ENCODE data around the gene TSPAN5.
A peak's percentile ranks its signal among the peaks of the same experiment; 100 is the strongest.
"Not testable (repeated sequence)": the region's sequence is repeated elsewhere in the genome, so short reads cannot be mapped to it uniquely, and the experiment has no call there.

TSPAN5 gene

DNA sequence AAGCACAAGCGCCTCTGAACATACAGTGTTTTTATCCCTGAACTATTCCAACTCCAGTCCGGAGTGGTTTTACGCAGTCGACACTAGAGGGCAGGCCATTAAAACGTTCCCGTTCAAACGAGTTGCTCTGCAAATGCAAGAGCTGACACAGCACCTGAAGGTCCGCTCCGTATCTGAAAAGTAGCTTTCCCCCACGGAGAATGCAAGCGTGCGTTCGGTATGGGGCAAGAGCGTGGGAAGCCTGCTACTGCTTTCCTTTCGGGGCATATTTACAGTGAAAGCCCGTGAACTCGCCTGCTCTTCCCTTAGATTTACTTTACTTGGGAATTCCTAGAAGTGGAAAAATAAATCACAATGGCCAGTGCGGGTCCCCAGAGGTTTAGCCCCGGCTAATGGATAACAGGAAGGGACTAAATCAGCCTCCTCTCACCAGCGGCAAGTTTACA is 190.8 kb downstream of the TSPAN5 start:
- TF ChIP-seq, protein P1, sequence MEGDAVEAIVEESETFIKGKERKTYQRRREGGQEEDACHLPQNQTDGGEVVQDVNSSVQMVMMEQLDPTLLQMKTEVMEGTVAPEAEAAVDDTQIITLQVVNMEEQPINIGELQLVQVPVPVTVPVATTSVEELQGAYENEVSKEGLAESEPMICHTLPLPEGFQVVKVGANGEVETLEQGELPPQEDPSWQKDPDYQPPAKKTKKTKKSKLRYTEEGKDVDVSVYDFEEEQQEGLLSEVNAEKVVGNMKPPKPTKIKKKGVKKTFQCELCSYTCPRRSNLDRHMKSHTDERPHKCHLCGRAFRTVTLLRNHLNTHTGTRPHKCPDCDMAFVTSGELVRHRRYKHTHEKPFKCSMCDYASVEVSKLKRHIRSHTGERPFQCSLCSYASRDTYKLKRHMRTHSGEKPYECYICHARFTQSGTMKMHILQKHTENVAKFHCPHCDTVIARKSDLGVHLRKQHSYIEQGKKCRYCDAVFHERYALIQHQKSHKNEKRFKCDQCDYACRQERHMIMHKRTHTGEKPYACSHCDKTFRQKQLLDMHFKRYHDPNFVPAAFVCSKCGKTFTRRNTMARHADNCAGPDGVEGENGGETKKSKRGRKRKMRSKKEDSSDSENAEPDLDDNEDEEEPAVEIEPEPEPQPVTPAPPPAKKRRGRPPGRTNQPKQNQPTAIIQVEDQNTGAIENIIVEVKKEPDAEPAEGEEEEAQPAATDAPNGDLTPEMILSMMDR (conservative IDR thresholded peaks at IDR 0.05; ENCODE audit: low read length), result peak; percentile 86
- peak overlapping the region; percentile 61 for H3K4me3 ChIP-seq (ENCODE audit: low read length)
- peak; percentile 93 for DNase-seq (ENCODE audit: low read depth)

DNA sequence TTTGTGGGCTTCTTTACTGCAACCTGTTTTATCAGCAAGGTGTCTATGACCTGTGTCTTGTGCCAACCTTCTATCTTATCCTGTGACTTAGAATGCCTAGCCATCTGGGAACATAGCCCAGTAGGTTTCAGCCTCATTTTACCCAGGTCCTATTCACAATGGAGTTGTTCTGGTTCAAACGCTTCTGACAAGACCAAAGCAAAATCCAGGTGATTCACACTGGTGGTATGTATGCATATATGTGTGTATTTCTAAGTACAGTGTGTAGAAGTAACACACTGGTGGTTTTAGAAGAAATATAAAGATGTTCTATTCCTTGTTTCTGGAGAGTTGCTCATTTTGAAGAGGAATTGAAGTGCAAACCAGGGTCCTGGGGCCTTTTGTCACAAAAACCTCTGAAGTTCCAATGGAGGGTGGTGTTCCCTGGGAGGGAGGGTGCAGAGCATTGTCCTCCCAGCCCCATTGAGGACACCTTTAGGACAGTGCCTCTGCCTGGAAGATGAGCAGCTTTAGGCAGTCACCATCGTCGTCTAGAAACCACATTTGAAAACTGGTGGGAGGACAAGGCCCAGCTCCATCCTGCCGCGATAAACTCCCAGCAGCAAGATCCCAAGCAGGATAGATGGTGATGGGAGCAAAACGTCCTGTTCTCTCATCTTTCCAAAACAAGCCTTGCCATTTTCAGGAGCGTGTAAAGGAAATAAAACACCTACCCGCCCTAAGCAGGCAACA is 191.4 kb downstream of the TSPAN5 start:
- H3K4me3 ChIP-seq (ENCODE audit: low read length), result no peak overlapping the region
- TF ChIP-seq, protein P1 (conservative IDR thresholded peaks at IDR 0.05; ENCODE audit: low read length), result no peak
- no peak for DNase-seq (ENCODE audit: low read depth)

DNA sequence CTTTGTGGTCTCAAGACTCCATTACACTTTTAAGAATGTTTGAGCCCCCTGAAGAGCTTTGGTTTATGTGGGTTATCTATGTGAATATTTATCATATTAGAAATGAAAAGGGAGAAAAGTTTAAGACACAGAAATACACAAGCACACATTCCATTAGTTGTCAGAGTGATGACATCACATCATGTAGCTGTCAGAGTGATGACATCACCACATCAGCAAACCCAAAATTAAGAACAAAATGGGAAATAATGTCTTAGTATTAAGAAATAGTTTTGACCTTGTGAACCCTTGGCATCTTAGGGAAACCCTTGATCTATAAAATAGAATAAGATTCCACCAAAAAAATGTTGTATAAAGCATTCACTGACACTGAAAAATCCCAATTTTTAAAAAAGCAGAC is 195.9 kb downstream of the TSPAN5 start:
- no peak for DNase-seq (ENCODE audit: low read depth)
- H3K4me3 ChIP-seq (ENCODE audit: low read length), result no peak overlapping the region
- TF ChIP-seq, protein P1 (conservative IDR thresholded peaks at IDR 0.05; ENCODE audit: low read length), result no peak

DNA sequence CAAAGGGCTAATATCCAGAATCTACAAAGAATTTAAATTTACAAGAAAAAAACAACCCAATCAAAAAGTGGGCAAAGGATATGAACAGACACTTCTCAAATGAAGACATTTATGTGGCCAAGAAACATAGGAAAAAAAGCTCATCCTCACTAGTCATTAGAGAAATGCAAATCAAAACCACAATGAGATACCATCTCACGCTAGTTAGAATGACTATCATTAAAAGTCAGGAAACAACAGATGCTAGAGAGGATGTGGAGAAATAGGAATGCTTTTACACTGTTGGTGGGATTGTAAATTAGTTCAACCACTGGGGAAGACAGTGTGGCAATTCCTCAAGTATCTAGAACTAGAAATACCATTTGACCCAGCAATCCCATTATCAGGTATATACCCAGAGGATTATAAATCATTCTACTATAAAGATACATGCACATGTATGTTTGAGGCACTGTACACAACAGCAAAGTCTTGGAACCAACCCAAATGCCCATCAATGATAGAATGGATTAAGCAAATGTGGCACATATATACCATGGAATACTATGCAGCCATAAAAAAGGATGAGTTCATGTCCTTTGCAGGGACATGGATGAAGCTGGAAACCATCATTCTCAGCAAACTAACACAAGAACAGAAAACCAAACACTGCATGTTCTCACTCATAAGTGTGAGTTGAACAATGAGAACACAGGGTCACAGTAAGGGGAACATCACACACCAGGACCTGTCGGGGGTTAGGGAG is 197.1 kb downstream of the TSPAN5 start:
- not testable (repeated sequence) for H3K4me3 ChIP-seq (ENCODE audit: low read length)
- DNase-seq (ENCODE audit: low read depth), result peak; percentile 39

DNA sequence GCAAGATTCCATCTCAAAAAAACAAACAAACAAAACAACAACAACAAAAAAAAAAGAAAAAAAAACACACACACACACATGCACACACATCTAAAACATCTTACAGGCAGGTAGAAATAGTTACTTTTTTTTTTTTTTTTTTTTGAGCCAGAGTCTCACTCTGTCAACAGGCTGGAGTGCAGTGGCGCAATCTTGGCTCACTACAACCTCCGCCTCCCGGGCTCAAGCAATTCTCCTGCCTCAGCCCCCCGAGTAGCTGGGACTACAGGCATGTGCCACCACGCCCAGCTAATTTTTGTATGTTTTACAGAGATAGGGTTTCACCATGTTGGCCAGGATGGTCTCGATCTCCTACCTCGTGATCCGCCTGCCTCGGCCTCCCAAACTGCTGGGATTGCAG is 201.0 kb downstream of the TSPAN5 start:
- DNase-seq (ENCODE audit: low read depth); H3K4me3 ChIP-seq (ENCODE audit: low read length): not testable (repeated sequence)

DNA sequence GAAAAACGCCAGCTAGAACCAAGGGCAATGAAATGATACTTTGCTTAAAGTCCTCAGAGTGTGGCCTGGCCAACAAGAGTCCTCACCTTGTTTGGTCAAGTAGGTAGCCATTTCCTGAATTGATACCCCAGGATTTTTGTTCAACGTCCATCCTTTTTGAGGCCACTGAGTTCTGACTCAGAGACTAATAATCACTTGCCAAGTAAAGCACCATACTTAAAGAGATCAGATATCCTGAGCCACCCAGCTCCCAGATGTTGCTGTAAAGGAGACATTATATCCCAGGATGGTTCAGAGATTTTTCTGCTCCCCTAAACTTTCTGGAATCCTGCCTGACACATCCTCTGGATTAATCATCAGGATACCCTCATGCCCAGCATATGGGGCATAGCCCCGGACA is 206.3 kb downstream of the TSPAN5 start:
- no peak overlapping the region for H3K4me3 ChIP-seq (ENCODE audit: low read length)
- TF ChIP-seq, protein P1 (conservative IDR thresholded peaks at IDR 0.05; ENCODE audit: low read length), result no peak
- no peak for DNase-seq (ENCODE audit: low read depth)

DNA sequence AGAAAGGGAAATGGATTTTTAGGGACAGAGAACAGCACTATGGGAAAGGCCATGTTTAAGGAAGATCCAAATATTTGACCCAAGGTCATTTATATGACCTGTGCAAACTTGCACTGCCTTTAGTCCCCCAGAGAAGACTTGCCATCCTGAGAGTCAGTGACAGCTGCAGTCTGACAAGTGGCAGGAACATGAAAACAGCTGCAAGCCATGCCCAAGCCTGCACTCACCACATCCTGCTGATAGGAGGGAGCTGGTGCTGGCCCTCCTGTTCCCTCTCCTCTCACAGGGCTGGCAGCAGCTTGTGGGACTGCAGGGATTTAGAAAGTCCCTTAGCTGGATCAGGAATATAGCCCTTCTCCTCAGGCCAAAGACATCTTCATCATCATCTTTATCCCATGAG is 209.5 kb downstream of the TSPAN5 start:
- DNase-seq (ENCODE audit: low read depth), result no peak
- TF ChIP-seq, protein P1 (conservative IDR thresholded peaks at IDR 0.05; ENCODE audit: low read length), result no peak
- H3K4me3 ChIP-seq (ENCODE audit: low read length), result no peak overlapping the region

DNA sequence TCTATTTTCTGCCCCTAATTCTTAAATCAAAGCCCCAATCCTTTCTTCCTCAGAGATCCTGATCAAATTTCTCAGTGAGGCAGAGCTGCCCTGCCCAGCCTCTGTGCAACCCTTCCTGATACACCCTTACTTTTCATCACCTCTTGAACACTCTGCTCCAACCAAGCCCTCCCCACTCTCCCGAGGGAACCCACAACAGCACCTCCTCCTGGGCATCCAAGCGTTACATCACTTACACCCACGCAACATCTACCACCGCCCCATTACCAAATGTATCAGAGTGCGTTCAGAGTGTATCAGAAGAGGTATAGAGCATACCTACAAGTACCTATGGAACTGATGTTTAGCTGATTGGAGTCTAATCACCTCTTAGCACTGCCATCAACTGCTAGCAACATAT is 210.8 kb downstream of the TSPAN5 start:
- no peak for DNase-seq (ENCODE audit: low read depth)
- H3K4me3 ChIP-seq (ENCODE audit: low read length), result no peak overlapping the region
- TF ChIP-seq, protein P1 (conservative IDR thresholded peaks at IDR 0.05; ENCODE audit: low read length), result no peak

All from AG10803 (cell line).